Thoracic aorta endothelial cell (primary cell): ENCODE data around the gene RSBN1. TPM values are rescaled to one million over a fixed set of nuclear protein-coding genes. Genes with fewer than 3 reads are reported as not detected.

Experiments used
- total RNA-seq: library from RNA; depleted of rRNA; stranded (reverse); fragments of >200 nt; gene quantifications from 2 replicates; pipeline ENCODE4 v1.2.3, GENCODE V29; 2012

RSBN1 gene
- 16.5 and 17.3 TPM in 2 replicates for total RNA-seq

DNA sequence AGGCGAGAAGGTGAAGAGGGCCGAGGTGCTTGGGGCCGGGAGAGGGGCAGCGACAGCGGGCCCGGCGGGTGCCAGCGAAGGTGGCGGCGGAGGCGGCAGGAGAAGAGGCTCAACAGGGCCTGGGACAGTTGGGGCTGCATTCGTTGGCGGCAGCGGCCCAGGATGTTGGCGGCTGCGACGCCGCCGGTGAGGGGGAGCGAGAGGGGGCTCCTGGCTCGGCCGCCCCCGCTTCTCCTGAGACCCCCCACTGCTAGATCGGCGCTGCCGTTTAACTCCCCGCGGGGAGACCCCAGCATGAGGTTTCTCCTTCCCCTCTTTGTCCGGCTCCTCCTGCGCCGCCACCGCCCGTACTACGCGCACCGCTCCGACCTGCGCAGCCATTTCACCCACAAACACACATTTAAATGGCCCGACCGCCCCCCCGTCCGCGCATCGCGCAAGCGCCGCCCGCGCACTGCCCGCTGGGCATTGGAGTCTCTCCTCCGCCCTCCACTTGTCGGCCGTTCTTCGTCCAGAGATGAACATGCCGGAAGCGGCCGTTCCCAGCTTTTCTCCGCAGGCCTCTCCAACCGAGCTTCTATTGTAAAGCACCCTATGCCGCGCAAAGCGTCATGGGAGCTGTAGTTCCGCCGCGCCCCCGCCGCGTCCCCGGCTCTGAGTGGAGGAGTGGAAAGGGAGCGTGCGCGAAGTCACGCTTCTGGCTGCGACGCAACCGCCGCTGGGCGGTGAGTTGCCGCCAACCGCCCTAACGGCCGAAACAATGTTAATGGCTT lies at the start of gene RSBN1:
Gene RSBN1 (minus strand): TSS at position 589 of the 773 bp plus-strand sequence. CDS start 64 bp downstream, at position 525.

DNA sequence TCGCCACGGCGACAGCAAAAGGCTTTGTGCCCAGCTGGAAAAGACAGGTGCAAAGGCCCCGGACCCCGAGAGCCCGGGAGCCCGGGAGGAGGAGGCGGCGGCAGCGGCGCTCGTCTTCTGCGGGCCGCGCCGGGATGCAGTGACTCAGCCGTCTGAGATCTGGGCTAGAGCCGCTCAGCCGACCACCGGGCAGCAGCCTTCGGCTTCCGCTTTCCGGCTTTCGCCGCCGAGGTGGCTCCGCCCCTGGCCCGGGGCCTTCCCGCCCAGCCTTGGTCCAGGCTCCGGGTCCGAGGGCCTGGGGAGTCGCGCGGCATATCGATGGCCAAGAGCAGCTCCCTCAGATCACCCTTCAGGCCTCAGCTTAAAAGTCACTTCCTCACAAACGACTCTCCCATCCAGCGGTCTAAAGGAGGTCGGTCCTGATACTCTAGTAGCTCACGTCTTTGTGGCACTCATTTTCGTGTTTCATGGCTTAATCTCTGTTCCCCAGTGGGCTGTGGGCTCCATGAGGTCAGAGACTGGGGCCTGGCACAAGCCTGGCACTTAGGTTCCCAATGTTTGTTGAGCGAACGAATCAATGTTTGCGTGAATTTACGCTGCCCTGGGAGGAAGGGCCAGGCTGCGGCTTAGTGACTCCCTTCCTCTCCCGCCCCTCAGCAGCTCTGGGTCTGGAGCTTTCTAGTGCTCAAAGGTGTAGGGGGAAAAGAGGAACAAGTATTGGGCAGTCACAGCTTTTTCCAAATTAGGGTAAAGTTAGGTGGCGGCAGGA lies 52.8 kb downstream of the RSBN1 start, which contains the start of gene PHTF1:
Gene PHTF1 (minus strand): TSS at position 154 of the 769 bp plus-strand sequence. CDS start 783 bp downstream, outside the sequence.

Other genes starting within 250 kb of the RSBN1 start
- gene PHTF1, start 53.0 kb downstream of the RSBN1 start, total RNA-seq, result 62.2 and 72.9 TPM in 2 replicates
- gene PTPN22, start 59.2 kb upstream of the RSBN1 start, total RNA-seq, result 6.0 and 15.8 TPM in 2 replicates
- gene BCL2L15, start 75.1 kb upstream of the RSBN1 start, total RNA-seq, result 0.43 and 1.1 TPM in 2 replicates
- gene AP4B1, start 92.3 kb upstream of the RSBN1 start, total RNA-seq, result 37.1 and 43.9 TPM in 2 replicates
- gene DCLRE1B, start 92.8 kb upstream of the RSBN1 start, total RNA-seq, result 10.5 and 12.8 TPM in 2 replicates
- gene HIPK1, start 116.8 kb upstream of the RSBN1 start, total RNA-seq, result 53.9 and 58.1 TPM in 2 replicates
- gene OLFML3, start 167.0 kb upstream of the RSBN1 start, total RNA-seq, result 0.36 and 0.53 TPM in 2 replicates